ENCODE measurements around the gene ST6GALNAC2. TPM values are rescaled to one million over a fixed set of nuclear protein-coding genes. Genes with fewer than 3 reads are reported as not detected.
A peak's percentile ranks its signal among the peaks of the same experiment; 100 is the strongest.

The ST6GALNAC2 gene
- total RNA-seq, 2 donors from 2014 or later = 0.62 TPM; not detected in 1

GRCh38 chr17:76549539-76549938 lies 36.1 kb downstream of the ST6GALNAC2 start:
- peaks cover 10 to 15% of the 10 kb centered on the region in 2 donors for H3K4me1 Mint-ChIP-seq (ENCODE audit: low read depth in 2 of 2)
- H3K27me3 Mint-ChIP-seq = no peaks in the 10 kb centered on the region

GRCh38 chr17:76549215-76549518 lies 36.5 kb downstream of the ST6GALNAC2 start:
- Mint-ChIP-seq H3K4me1 (ENCODE audit: low read depth in 2 of 2) (peaks cover 7 to 14% of the 10 kb centered on the region in 2 donors), H3K27me3 (no peaks in the 10 kb centered on the region), H3K9me3 (no peaks in the 10 kb centered on the region), H3K36me3 (no peaks in the 10 kb centered on the region), H3K4me3 (no peak overlapping the region), H3K27ac (no peak overlapping the region)
- DNase-seq (ENCODE audit: low spot score) = no peak
- ATAC-seq = no peak

More at GRCh38 chr17:76549539-76549938, 36.1 kb downstream of the ST6GALNAC2 start:
- ATAC-seq (no peak), DNase-seq (ENCODE audit: low spot score) (no peak)
- H3K36me3 Mint-ChIP-seq = no peaks in the 10 kb centered on the region
- no peaks in the 10 kb centered on the region for H3K9me3 Mint-ChIP-seq
- H3K27ac Mint-ChIP-seq = no peak overlapping the region
- H3K4me3 Mint-ChIP-seq = no peak overlapping the region

GRCh38 chr17:76548378-76549214 lies 37.1 kb downstream of the ST6GALNAC2 start:
- DNase-seq (ENCODE audit: low spot score) (no peak), ATAC-seq (no peak)
- Mint-ChIP-seq H3K4me1 (ENCODE audit: low read depth in 2 of 2) (peaks cover 11 to 19% of the 10 kb centered on the region in 2 donors), H3K9me3 (no peaks in the 10 kb centered on the region), H3K27ac (no peak overlapping the region), H3K36me3 (no peaks in the 10 kb centered on the region), H3K4me3 (no peak overlapping the region), H3K27me3 (no peaks in the 10 kb centered on the region)

GRCh38 chr17:76547642-76548202 lies 37.9 kb downstream of the ST6GALNAC2 start:
- Mint-ChIP-seq H3K27me3 (no peaks in the 10 kb centered on the region), H3K4me1 (ENCODE audit: low read depth in 2 of 2) (peaks cover 13 to 23% of the 10 kb centered on the region in 2 donors), H3K36me3 (no peaks in the 10 kb centered on the region), H3K27ac (no peak overlapping the region), H3K9me3 (no peaks in the 10 kb centered on the region), H3K4me3 (no peak overlapping the region)
- DNase-seq (ENCODE audit: low spot score) (no peak), ATAC-seq (no peak)

- Mint-ChIP-seq H3K4me1 (ENCODE audit: low read depth in 2 of 2) (peaks cover 17 to 29% of the 10 kb centered on the region in 2 donors), H3K4me3 (no peak overlapping the region), H3K36me3 (no peaks in the 10 kb centered on the region), H3K9me3 (no peaks in the 10 kb centered on the region), H3K27ac (no peak overlapping the region), H3K27me3 (peaks cover 0 to under 1% of the 10 kb centered on the region in 2 donors)
- peak; percentile 72 to 75 for ATAC-seq
- no peak for DNase-seq (ENCODE audit: low spot score)
Measured at GRCh38 chr17:76547183-76547641, 38.4 kb downstream of the ST6GALNAC2 start.

- Mint-ChIP-seq H3K9me3 (no peaks in the 10 kb centered on the region), H3K27me3 (peaks cover 0 to 6% of the 10 kb centered on the region in 2 donors)
Measured at GRCh38 chr17:76546556-76547182, 39.0 kb downstream of the ST6GALNAC2 start.

GRCh38 chr17:76545918-76546555 lies 39.6 kb downstream of the ST6GALNAC2 start:
- no peak overlapping the region for H3K27ac Mint-ChIP-seq
- H3K9me3 Mint-ChIP-seq = no peaks in the 10 kb centered on the region
- peaks cover 0 to 6% of the 10 kb centered on the region in 2 donors for H3K27me3 Mint-ChIP-seq
- no peak overlapping the region for H3K4me3 Mint-ChIP-seq
- H3K36me3 Mint-ChIP-seq = no peaks in the 10 kb centered on the region
- no peak for DNase-seq (ENCODE audit: low spot score)
- H3K4me1 Mint-ChIP-seq (ENCODE audit: low read depth in 2 of 2) = peaks cover 24 to 37% of the 10 kb centered on the region in 2 donors
- ATAC-seq = no peak

More at GRCh38 chr17:76546556-76547182, 39.0 kb downstream of the ST6GALNAC2 start:
- ATAC-seq (peak in 1 of 2 donors; percentile 1), DNase-seq (ENCODE audit: low spot score) (no peak)
- H3K36me3 Mint-ChIP-seq = no peaks in the 10 kb centered on the region
- H3K4me1 Mint-ChIP-seq (ENCODE audit: low read depth in 2 of 2) = peaks cover 22 to 34% of the 10 kb centered on the region in 2 donors
- H3K4me3 Mint-ChIP-seq = no peak overlapping the region
- H3K27ac Mint-ChIP-seq = no peak overlapping the region

GRCh38 chr17:76544546-76545365 lies 40.9 kb downstream of the ST6GALNAC2 start:
- H3K4me1 Mint-ChIP-seq (ENCODE audit: low read depth in 2 of 2) = peaks cover 18 to 34% of the 10 kb centered on the region in 2 donors
- no peak overlapping the region for H3K4me3 Mint-ChIP-seq
- no peaks in the 10 kb centered on the region for H3K36me3 Mint-ChIP-seq
- H3K27me3 Mint-ChIP-seq = peaks cover under 1 to 6% of the 10 kb centered on the region in 2 donors
- H3K27ac Mint-ChIP-seq = no peak overlapping the region
- DNase-seq (ENCODE audit: low spot score) (no peak), ATAC-seq (no peak)
- H3K9me3 Mint-ChIP-seq = no peaks in the 10 kb centered on the region

GRCh38 chr17:76543826-76544545 lies 41.7 kb downstream of the ST6GALNAC2 start:
- DNase-seq (ENCODE audit: low spot score) = no peak
- Mint-ChIP-seq H3K27ac (peak overlapping the region in 1 of 2 donors; percentile 76), H3K27me3 (peaks cover 8 to 12% of the 10 kb centered on the region in 2 donors), H3K9me3 (no peaks in the 10 kb centered on the region), H3K36me3 (no peaks in the 10 kb centered on the region), H3K4me3 (peak overlapping the region; percentile 40), H3K4me1 (ENCODE audit: low read depth in 2 of 2) (peaks cover 18 to 37% of the 10 kb centered on the region in 2 donors)
- ATAC-seq = no peak

GRCh38 chr17:76543482-76543825 lies 42.2 kb downstream of the ST6GALNAC2 start:
- peaks cover 11 to 14% of the 10 kb centered on the region in 2 donors for H3K27me3 Mint-ChIP-seq
- H3K27ac Mint-ChIP-seq = peak overlapping the region in 1 of 2 donors; percentile 76
- H3K36me3 Mint-ChIP-seq = no peaks in the 10 kb centered on the region
- H3K4me3 Mint-ChIP-seq = peak overlapping the region; percentile 40
- ATAC-seq = peak; percentile 54 to 72
- peaks cover 18 to 37% of the 10 kb centered on the region in 2 donors for H3K4me1 Mint-ChIP-seq (ENCODE audit: low read depth in 2 of 2)
- H3K9me3 Mint-ChIP-seq = no peaks in the 10 kb centered on the region
- DNase-seq (ENCODE audit: low spot score) = peak; percentile 72

GRCh38 chr17:76542984-76543383 lies 42.7 kb downstream of the ST6GALNAC2 start:
- peak overlapping the region; percentile 30 for H3K4me3 Mint-ChIP-seq
- DNase-seq (ENCODE audit: low spot score) = no peak
- peak overlapping the region in 1 of 2 donors; percentile 76 for H3K27ac Mint-ChIP-seq
- H3K36me3 Mint-ChIP-seq = no peaks in the 10 kb centered on the region
- no peak for ATAC-seq
- H3K9me3 Mint-ChIP-seq = no peaks in the 10 kb centered on the region
- H3K27me3 Mint-ChIP-seq = peaks cover 11 to 14% of the 10 kb centered on the region in 2 donors
- H3K4me1 Mint-ChIP-seq (ENCODE audit: low read depth in 2 of 2) = peaks cover 18 to 37% of the 10 kb centered on the region in 2 donors

GRCh38 chr17:76542566-76542971 lies 43.1 kb downstream of the ST6GALNAC2 start:
- Mint-ChIP-seq H3K4me3 (peak overlapping the region; percentile 30), H3K27me3 (peaks cover 11 to 14% of the 10 kb centered on the region in 2 donors), H3K27ac (peak overlapping the region in 1 of 2 donors; percentile 76), H3K36me3 (no peaks in the 10 kb centered on the region), H3K4me1 (ENCODE audit: low read depth in 2 of 2) (peaks cover 18 to 37% of the 10 kb centered on the region in 2 donors), H3K9me3 (no peaks in the 10 kb centered on the region)
- ATAC-seq (no peak), DNase-seq (ENCODE audit: low spot score) (no peak)
